WTC11 (cell line): Measurements from ENCODE around the gene GSN.

Experiments used
- ATF1 ChIP-seq: sonication (generic); formaldehyde crosslinking; IDR thresholded peaks from 2 replicates; pipeline ENCODE4 v1.8.1; 2023; ENCODE audit warnings: mild to moderate bottlenecking, moderate library complexity, missing genetic modification reagents
- ELF4 ChIP-seq: sonication (generic); formaldehyde crosslinking; IDR thresholded peaks from 2 replicates; pipeline ENCODE4 v1.8.1; 2022; ENCODE audit warnings: low read depth, mild to moderate bottlenecking, moderate library complexity, missing genetic modification reagents
- MLX ChIP-seq: sonication (generic); formaldehyde crosslinking; IDR thresholded peaks from 2 replicates; pipeline ENCODE4 v1.8.1; 2023; ENCODE audit warnings: mild to moderate bottlenecking, missing genetic modification reagents, moderate library complexity
- SP1 ChIP-seq: sonication (generic); formaldehyde crosslinking; conservative IDR thresholded peaks from 2 replicates; pipeline ENCODE4 v1.8.1; 2022; ENCODE audit warnings: missing genetic modification reagents
- ZBTB21 ChIP-seq: sonication (generic); formaldehyde crosslinking; IDR thresholded peaks from 2 replicates; pipeline ENCODE4 v1.8.1; 2023; ENCODE audit warnings: mild to moderate bottlenecking, missing genetic modification reagents, borderline replicate concordance
- ZNF121 ChIP-seq: sonication (generic); formaldehyde crosslinking; IDR thresholded peaks from 2 replicates; pipeline ENCODE4 v1.8.0; 2023; ENCODE audit warnings: missing genetic modification reagents
- ZNF317 ChIP-seq: sonication (generic); formaldehyde crosslinking; IDR thresholded peaks from 2 replicates; pipeline ENCODE4 v1.8.1; 2023; ENCODE audit warnings: low read depth, mild to moderate bottlenecking, moderate library complexity, missing genetic modification reagents, borderline replicate concordance
- TF ChIP-seq, protein P1 (sequence below): fragments of 200-600 bp; IDR thresholded peaks from 2 replicates; pipeline ENCODE4 v1.8.0; 2022; ENCODE audit warnings: antibody characterized with exemption
- TF ChIP-seq, protein P2 (sequence below): fragments of 250-450 bp; sonication (Bioruptor Pico); IDR thresholded peaks from 2 replicates; pipeline ENCODE4 v1.9.0; 2021; ENCODE audit warnings: mild to moderate bottlenecking
- TF ChIP-seq, protein P3 (sequence below): sonication (generic); formaldehyde crosslinking; IDR thresholded peaks from 2 replicates; pipeline ENCODE4 v1.8.1; 2022; ENCODE audit warnings: low read depth, mild to moderate bottlenecking, moderate library complexity, missing genetic modification reagents, borderline replicate concordance
- TF ChIP-seq, protein P4 (sequence below): sonication (generic); formaldehyde crosslinking; IDR thresholded peaks from 2 replicates; pipeline ENCODE4 v1.8.1; 2022; ENCODE audit warnings: low read depth, missing genetic modification reagents, borderline replicate concordance

DNA sequence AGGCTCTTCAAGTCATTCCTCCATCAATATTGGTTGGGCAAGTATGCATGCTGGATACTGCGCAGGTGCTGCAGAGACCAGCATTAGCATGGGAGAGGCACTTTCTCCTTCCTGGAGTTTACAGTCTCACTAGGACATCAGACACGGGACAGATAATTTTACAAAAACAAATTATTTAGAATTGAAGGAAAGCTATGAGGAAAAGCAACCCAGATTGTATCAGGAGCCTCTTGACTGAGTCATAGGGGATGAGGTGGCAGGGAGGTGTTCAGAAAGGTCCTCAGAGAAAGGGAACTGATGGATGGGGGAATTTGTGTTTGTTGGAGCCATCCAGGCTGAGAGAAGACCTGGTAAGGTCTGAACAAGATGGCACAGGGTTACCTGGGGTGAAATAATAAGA is 41.8 kb upstream of the GSN start:
- TF ChIP-seq, protein P1, sequence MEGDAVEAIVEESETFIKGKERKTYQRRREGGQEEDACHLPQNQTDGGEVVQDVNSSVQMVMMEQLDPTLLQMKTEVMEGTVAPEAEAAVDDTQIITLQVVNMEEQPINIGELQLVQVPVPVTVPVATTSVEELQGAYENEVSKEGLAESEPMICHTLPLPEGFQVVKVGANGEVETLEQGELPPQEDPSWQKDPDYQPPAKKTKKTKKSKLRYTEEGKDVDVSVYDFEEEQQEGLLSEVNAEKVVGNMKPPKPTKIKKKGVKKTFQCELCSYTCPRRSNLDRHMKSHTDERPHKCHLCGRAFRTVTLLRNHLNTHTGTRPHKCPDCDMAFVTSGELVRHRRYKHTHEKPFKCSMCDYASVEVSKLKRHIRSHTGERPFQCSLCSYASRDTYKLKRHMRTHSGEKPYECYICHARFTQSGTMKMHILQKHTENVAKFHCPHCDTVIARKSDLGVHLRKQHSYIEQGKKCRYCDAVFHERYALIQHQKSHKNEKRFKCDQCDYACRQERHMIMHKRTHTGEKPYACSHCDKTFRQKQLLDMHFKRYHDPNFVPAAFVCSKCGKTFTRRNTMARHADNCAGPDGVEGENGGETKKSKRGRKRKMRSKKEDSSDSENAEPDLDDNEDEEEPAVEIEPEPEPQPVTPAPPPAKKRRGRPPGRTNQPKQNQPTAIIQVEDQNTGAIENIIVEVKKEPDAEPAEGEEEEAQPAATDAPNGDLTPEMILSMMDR, result no peak
- no peak for TF ChIP-seq ELF4
- TF ChIP-seq SP1, result no peak
- no peak for TF ChIP-seq ATF1 (CRISPR knock-in tag)
- TF ChIP-seq MLX (CRISPR knock-in tag), result no peak
- TF ChIP-seq, protein P2, sequence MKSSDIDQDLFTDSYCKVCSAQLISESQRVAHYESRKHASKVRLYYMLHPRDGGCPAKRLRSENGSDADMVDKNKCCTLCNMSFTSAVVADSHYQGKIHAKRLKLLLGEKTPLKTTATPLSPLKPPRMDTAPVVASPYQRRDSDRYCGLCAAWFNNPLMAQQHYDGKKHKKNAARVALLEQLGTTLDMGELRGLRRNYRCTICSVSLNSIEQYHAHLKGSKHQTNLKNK (CRISPR knock-in tag), result no peak
- TF ChIP-seq, protein P3, sequence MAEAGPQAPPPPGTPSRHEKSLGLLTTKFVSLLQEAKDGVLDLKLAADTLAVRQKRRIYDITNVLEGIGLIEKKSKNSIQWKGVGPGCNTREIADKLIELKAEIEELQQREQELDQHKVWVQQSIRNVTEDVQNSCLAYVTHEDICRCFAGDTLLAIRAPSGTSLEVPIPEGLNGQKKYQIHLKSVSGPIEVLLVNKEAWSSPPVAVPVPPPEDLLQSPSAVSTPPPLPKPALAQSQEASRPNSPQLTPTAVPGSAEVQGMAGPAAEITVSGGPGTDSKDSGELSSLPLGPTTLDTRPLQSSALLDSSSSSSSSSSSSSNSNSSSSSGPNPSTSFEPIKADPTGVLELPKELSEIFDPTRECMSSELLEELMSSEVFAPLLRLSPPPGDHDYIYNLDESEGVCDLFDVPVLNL (CRISPR knock-in tag), result no peak
- TF ChIP-seq ZNF317 (CRISPR knock-in tag), result no peak
- TF ChIP-seq, protein P4, sequence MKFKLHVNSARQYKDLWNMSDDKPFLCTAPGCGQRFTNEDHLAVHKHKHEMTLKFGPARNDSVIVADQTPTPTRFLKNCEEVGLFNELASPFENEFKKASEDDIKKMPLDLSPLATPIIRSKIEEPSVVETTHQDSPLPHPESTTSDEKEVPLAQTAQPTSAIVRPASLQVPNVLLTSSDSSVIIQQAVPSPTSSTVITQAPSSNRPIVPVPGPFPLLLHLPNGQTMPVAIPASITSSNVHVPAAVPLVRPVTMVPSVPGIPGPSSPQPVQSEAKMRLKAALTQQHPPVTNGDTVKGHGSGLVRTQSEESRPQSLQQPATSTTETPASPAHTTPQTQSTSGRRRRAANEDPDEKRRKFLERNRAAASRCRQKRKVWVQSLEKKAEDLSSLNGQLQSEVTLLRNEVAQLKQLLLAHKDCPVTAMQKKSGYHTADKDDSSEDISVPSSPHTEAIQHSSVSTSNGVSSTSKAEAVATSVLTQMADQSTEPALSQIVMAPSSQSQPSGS (CRISPR knock-in tag), result no peak
- TF ChIP-seq ZBTB21, result no peak
- no peak for TF ChIP-seq ZNF121
